Loucy (cell line): ENCODE measurements around the gene LMTK3.

Experiments
- CTCF ChIP-seq: fragments of 200-600 bp; sonication (generic); conservative IDR thresholded peaks from 2 replicates; pipeline ENCODE4 v1.5.1; 2014; ENCODE audit warnings: mild to moderate bottlenecking, antibody characterized with exemption, low read length
- EZH2phosphoT487 ChIP-seq: fragments of 200-600 bp; IDR thresholded peaks from 2 replicates; pipeline ENCODE4 v1.6.1; 2018; ENCODE audit warnings: antibody characterized with exemption, mild to moderate bottlenecking, moderate library complexity, borderline replicate concordance

GRCh38 chr19:48478339-48479256 is 33.0 kb downstream of the LMTK3 start:
- TF ChIP-seq CTCF = no peak
- no peak for TF ChIP-seq EZH2phosphoT487
